Activated CD4-positive, alpha-beta T cell treated with anti-CD3 and anti-CD28 coated beads for 24 hours (primary cell): ENCODE measurements around the gene MYLK4.
A peak's percentile ranks its signal among the peaks of the same experiment; 100 is the strongest.
"Not testable (repeated sequence)": the region's sequence is repeated elsewhere in the genome, so short reads cannot be mapped to it uniquely, and the experiment has no call there.

Experiments
- DNase-seq, 2 donors: peaks; one replicate each; pipeline ENCODE4 v3.0.0-alpha.2; 2020; ENCODE audit warnings: low read depth in 2 of 2

Gene MYLK4

GRCh38 chr6:2780102-2780737 is 29.5 kb upstream of the MYLK4 start:
- no peak for DNase-seq

GRCh38 chr6:2777249-2777648 is 26.5 kb upstream of the MYLK4 start:
- DNase-seq: no peak

- DNase-seq: no peak
Observed at GRCh38 chr6:2775003-2775402, 24.3 kb upstream of the MYLK4 start.

- DNase-seq: no peak
Observed at GRCh38 chr6:2773449-2773848, 22.7 kb upstream of the MYLK4 start.

GRCh38 chr6:2772840-2773239 is 22.1 kb upstream of the MYLK4 start:
- DNase-seq: no peak

GRCh38 chr6:2771079-2771478 is 20.4 kb upstream of the MYLK4 start:
- DNase-seq: no peak

- DNase-seq: no peak
Observed at GRCh38 chr6:2770171-2770570, 19.4 kb upstream of the MYLK4 start.

GRCh38 chr6:2768696-2769095 is 18.0 kb upstream of the MYLK4 start:
- DNase-seq: no peak

GRCh38 chr6:2767657-2768524 is 17.2 kb upstream of the MYLK4 start:
- no peak for DNase-seq

GRCh38 chr6:2766767-2767656 is 16.3 kb upstream of the MYLK4 start:
- DNase-seq: no peak

GRCh38 chr6:2765896-2766766 is 15.4 kb upstream of the MYLK4 start:
- peak in 1 of 2 donors; percentile 22 for DNase-seq

- peak; percentile 87 to 92 for DNase-seq
Observed at GRCh38 chr6:2765166-2765895, 14.6 kb upstream of the MYLK4 start, which contains the start of gene WRNIP1. WRNIP1 (plus strand) TSS chr6:2765393; CDS start chr6:2765623, 230 bp downstream.

GRCh38 chr6:2764610-2765165 is 14.0 kb upstream of the MYLK4 start:
- DNase-seq: peak; percentile 35

- no peak for DNase-seq
Observed at GRCh38 chr6:2763876-2764540, 13.3 kb upstream of the MYLK4 start.

- DNase-seq: no peak
Observed at GRCh38 chr6:2763345-2763841, 12.7 kb upstream of the MYLK4 start.

GRCh38 chr6:2762868-2763267 is 12.1 kb upstream of the MYLK4 start:
- DNase-seq: not testable (repeated sequence)

GRCh38 chr6:2760882-2761842 is 10.4 kb upstream of the MYLK4 start:
- no peak for DNase-seq

- DNase-seq: no peak
Observed at GRCh38 chr6:2758980-2759379, 8.3 kb upstream of the MYLK4 start.
